HTR-8/SVneo (cell line): ENCODE measurements around the gene PCDHA8.
"Not testable (repeated sequence)": the region's sequence is repeated elsewhere in the genome, so short reads cannot be mapped to it uniquely, and the experiment has no call there.

Source experiments
- DNase-seq: peaks from one replicate; pipeline ENCODE4 v3.0.0; 2011; ENCODE audit warnings: low spot score, mixed read lengths; ENCODE audit not compliant: insufficient read length
- FAIRE-seq: peaks from 2 replicates; lab custom pipeline; 2011; peaks lifted over from hg19 to GRCh38; lab: Jason Lieb, UNC

Gene PCDHA8

DNA sequence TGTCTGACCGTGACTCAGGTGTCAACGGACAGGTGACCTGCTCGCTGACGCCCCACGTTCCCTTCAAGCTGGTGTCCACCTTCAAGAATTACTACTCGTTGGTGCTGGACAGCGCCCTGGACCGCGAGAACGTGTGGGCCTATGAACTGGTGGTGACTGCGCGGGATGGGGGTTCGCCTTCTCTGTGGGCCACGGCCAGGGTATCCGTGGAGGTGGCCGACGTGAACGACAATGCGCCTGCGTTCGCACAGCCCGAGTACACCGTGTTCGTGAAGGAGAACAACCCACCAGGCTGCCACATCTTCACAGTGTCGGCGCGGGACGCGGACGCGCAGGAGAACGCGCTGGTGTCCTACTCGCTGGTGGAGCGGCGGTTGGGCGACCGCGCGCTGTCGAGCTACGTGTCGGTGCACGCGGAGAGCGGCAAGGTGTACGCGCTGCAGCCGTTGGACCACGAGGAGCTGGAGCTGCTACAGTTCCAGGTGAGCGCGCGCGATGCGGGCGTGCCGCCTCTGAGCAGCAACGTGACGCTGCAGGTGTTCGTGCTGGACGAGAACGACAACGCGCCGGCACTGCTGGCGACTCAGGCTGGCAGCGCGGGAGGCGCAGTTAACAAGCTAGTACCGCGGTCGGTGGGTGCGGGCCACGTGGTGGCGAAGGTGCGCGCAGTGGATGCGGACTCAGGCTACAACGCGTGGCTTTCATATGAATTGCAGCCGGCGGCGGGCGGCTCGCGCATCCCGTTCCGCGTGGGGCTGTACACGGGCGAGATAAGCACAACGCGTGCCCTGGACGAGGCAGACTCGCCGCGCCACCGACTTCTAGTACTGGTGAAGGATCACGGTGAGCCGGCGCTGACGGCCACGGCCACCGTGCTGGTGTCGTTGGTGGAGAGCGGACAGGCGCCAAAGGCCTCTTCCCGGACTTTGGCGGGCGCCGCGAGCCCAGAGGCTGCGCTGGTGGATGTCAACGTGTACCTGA is 29.5 kb downstream of the PCDHA8 start:
- DNase-seq: no peak
- FAIRE-seq: no peak

- FAIRE-seq (no peak), DNase-seq (peak; percentile 51)
These were observed 34.4 kb downstream of the PCDHA8 start, which contains the start of gene PCDHA12 for GRCh38 chr5:140875085-140876065. Gene PCDHA12, plus strand, starts transcription at chr5:140875308. Its CDS starts 165 bp downstream, at chr5:140875473.

- DNase-seq, FAIRE-seq: not testable (repeated sequence)
These were observed 35.7 kb downstream of the PCDHA8 start for GRCh38 chr5:140876541-140877261.

DNA sequence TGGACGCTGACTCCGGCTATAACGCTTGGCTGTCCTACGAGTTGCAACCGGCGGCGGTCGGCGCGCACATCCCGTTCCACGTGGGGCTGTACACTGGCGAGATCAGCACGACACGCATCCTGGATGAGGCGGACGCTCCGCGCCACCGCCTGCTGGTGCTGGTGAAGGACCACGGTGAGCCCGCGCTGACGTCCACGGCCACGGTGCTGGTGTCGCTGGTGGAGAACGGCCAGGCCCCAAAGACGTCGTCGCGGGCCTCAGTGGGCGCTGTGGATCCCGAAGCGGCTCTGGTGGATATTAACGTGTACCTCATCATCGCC is 36.2 kb downstream of the PCDHA8 start:
- no peak for DNase-seq
- FAIRE-seq: no peak

DNA sequence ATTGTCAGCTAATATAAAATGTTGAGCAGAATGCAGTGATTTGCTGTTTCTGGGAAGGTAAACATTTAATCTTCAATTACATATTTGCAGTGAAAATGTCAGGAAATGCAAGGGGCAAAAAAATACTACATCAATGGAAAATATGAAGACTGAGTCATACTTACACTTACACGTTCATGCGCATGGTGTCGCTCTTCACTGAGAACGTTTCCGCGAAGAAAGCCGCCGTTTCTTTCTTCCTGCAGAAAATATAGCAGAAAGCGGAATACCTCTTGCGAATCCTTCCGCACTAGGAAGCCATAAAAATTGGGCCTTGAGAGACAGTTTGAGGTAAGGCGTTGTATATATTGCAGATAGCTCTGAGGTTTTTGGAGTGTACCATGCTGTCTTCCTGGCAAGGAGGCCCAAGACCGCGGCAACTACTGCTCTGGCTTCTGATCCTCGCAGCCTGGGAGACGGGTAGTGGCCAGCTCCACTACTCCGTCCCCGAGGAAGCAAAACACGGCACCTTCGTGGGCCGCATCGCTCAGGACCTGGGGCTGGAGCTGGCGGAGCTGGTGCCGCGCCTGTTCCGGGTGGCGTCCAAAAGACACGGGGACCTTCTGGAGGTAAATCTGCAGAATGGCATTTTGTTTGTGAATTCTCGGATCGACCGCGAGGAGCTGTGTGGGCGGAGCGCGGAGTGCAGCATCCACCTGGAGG is 41.1 kb downstream of the PCDHA8 start, which contains the start of gene PCDHA13:
TSS of gene PCDHA13 (plus strand) at position 236 of the 702 bp plus-strand sequence. CDS start at position 381, 145 bp downstream.
- FAIRE-seq: no peak
- DNase-seq: no peak

DNA sequence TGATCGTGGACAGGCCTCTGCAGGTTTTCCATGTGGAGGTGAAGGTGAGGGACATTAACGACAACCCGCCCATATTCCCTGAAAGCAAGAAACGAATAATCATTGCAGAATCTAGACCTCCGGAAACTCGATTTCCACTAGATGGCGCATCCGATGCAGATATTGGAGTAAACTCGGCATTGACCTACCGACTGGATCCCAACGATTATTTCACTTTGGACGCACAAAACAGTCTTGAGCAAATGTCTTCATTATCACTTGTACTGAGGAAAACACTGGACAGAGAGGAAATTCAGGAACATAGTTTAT is 41.6 kb downstream of the PCDHA8 start:
- FAIRE-seq (no peak), DNase-seq (peak; percentile 31)

DNA sequence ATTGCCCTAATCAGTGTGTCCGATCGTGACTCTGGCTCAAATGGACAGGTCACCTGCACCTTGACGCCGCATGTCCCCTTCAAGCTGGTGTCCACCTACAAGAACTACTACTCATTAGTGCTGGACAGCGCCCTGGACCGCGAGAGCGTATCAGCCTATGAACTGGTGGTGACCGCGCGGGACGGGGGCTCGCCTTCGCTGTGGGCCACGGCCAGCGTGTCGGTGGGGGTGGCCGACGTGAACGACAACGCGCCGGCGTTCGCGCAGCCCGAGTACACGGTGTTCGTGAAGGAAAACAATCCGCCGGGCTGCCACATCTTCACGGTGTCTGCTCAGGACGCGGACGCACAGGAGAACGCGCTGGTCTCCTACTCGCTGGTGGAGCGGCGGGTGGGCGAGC is 42.4 kb downstream of the PCDHA8 start:
- no peak for DNase-seq
- FAIRE-seq: peak; percentile 71

GRCh38 chr5:140883927-140884697 is 43.1 kb downstream of the PCDHA8 start:
- DNase-seq: no peak
- FAIRE-seq: no peak
